Superior temporal gyrus (tissue), 1 donor: ENCODE measurements around the gene SYTL1.

Experiments
- DNase-seq: peaks from one replicate; pipeline ENCODE4 v3.0.0-alpha.2; 2016; ENCODE audit errors: extremely low spot score

Gene SYTL1

GRCh38 chr1:27318136-27318535 is 23.7 kb upstream of the SYTL1 start:
- no peak for DNase-seq

DNA sequence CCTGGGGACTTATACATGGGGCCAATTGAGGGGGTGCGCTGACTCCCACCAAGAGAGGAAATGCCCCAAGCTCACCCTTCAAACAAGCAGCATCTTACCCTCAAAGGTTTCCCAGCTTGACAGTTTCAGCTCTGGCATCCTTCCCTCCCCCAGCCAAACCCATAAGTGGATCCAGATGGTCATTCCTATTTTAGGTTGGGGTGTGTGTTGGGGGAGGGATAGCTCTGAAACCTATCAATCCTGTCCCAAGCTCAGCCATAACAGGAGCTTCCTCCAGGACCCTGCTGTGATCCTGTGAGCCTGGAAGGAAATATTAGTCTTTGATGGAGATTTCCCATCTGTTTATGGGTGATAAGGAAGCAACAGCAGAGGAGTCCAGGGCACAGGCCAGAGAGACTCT is 23.2 kb upstream of the SYTL1 start:
- DNase-seq, result no peak

DNA sequence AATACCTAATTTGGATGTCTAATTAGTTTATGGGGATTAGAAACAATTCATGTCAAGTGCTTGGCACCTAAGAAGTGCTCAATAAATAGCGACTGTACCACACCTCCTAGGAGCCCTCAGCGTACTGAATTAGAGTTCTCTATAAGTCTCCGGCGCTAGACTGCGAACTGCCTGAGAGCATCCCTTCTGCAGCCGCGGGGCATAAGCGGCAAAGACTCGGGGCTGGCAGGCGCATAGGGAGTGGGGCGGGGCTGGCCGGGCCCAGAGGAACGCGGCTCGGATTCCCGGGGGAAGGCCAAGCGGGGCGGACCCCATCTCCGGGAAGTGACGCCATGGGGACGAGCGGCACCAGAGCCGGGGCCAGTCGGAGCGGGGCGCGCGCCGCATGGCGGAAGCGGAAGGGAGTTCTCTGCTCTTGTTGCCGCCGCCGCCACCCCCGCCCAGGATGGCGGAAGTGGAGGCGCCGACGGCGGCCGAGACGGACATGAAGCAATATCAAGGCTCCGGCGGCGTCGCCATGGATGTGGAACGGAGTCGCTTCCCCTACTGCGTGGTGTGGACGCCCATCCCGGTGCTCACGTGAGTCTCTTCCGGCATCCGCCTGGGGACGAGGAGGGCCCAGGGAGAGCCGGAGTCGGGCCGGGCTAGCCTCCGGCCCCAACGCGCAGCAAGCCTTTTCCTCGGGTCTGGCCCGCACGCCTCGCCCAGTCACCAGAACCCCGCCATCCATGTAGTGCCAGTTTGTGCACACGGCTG is 19.8 kb upstream of the SYTL1 start, which contains the start of gene TMEM222:
Gene TMEM222 (plus strand): TSS at position 351 of the 756 bp plus-strand sequence. CDS start 35 bp downstream, at position 386.
- DNase-seq, result peak; percentile 98

DNA sequence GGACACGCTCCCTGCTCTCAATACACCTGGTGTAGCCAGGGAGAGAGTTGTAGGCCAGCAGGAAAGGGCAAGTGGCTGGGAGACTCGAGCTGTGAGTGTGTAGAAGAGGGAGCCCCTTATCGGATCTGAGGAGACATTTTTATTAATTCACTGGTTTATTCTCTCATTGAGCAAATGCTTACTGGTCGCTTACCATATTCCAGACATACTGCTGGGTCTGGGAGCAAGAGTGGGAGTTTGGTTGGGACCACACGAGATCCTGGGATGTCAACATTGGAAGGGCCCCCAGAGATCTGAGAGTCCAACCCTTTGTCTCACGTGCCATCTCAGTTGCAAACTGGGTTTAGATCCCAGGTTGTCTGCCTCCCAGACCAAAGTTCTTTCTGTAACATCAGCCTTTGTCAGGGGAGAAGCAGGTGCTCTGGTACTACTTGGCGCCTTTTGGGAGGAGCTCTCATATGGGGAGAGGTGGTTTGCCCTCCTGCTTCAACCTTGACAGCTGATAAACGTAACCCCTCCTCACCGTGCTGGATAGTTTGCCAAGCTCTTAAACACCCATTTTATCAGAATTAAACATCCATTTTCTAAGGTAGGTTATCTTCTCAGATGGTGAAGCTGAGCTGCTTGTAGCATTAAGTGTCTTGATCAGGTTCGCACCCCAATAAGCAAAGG is 19.1 kb upstream of the SYTL1 start:
- no peak for DNase-seq

DNA sequence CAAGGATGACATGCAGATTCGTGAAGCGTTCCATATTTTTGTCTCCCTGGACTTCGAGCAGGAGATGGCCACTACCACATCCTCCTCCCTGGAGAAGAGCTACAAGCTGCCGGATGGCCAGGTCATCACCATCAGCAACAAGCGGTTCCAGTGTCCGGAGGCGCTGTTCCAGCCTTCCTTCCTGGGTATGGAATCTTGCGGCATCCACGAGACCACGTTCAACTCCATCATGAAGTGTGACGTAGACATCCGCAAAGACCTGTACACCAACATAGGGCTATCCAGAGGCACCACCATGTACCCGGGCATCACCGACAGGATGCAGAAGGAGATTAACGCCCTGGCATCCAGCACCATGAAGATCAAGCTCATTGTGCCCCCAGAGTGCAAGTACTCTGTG is 16.5 kb upstream of the SYTL1 start:
- no peak for DNase-seq

- no peak for DNase-seq
These were observed 13.9 kb upstream of the SYTL1 start for GRCh38 chr1:27327964-27328363.

DNA sequence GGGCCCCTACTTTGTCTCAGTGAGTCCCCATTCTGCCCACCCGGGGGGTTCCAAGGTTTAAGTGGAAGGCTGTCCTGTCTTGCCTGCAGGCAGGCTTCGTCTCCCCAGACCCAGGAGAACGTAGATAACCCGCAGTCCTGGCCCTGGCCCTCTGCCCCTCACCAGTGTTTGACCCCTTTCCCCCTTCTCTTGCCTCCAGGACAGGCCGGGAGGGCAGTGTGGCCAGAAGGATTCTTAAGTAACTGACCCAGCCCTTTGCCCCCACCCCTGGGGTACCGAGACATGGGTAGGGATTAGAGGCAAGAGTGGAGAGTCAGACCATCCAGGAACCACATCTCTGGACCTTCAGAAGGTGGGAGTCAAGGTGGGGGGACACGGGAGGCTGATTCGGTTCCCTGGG is 11.0 kb upstream of the SYTL1 start:
- no peak for DNase-seq

DNA sequence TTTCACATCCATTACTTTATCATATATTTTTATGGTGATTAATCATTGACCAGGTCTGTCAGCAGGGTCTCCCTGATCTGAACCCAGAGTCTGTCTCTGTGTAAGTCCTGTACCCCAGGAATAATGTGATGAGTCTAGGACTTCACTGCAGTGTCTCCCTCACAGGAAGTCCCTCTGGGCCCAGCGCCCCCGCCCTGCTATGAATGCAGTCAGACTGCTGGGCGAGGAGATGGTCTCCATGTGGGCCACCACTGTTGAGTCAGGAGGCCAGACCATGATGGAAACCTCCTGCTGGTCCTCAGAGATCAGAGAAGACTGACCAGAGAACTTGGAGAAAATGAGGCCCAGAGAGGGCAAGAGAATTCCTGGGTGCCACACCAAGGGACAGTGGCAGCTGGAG is 10.4 kb upstream of the SYTL1 start:
- no peak for DNase-seq

GRCh38 chr1:27331922-27332321 is 9.9 kb upstream of the SYTL1 start:
- no peak for DNase-seq

DNA sequence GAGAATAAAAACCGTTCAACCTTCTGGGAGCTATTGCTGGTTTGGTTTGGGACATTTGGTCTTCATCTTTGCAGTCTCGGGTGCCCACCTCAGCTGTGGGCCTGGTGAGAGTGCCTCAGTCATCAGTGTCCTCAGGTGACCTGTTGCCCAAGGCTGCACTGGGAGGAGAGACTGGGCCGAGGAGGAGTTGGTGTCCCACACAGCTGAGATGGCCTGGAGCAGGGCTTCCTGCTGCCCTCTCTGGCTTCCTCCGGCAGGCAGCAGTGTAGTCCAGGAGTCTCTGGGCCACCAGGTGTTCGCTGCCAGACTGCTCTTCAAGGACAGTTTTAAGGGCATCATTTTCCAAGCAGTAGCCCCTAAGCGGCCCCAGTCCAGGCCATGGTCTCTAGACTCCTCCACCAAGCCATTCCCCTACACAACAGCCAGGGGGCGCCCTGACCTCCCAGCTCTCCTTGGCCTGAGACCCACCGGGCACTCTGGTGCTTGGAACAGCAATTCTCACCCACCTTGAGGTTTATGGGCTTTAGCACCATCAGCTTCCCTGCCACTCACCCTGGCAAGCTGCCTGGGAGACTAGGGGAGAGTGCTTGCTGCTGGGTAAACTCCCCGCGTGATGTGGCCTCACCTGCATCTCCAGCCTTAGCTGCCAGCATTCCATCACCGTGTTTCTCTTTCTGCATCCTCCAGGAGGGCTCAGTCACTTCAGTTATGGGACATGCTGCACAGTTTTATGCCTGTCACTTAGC is 9.1 kb upstream of the SYTL1 start:
- peak; percentile 56 for DNase-seq

DNA sequence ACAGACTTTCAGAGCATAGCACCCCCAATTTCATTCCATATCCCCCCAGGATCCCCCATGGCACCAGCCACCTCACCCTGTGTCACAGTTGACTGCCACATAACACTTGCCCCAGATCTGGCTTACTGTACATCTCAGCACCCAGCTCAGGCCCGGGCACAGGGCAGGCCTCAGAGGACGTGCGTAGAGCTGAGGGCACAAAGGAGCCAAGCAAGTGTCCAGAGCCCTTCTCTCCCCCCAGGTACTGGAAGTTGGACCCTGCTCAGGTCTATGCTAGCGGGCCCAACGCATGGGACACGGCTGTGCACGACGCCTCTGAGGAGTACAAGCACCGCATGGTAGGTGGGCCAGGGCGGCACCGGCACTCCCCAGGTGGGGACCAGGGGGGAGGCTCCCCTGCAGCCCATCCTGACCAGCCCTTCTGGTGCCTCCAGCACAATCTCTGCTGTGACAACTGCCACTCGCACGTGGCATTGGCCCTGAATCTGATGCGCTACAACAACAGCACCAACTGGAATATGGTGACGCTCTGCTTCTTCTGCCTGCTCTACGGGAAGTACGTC is 8.0 kb upstream of the SYTL1 start:
- DNase-seq, result no peak

- DNase-seq, result no peak
These were observed 6.1 kb upstream of the SYTL1 start for GRCh38 chr1:27335506-27336422.

DNA sequence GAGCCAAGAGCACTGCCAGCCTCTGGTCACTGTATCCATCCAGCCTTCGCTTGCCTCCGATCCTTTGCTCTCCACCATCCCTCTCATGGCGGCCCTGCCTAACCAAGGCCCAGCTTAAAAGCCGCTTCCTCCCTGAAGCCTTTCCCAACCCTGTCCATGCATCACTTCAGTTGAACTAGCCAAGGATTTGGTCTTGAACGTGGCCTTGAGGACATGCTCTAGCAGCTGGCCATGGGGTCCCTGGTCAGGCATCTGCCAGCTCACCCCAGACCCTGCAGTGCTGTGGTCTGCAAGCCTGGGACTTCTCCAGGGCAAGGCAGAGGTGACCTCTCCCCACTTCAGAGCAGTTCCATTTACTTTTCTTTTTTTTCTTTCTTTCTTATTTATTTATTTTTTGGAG is 5.1 kb upstream of the SYTL1 start:
- no peak for DNase-seq

- no peak for DNase-seq
These were observed 3.1 kb upstream of the SYTL1 start for GRCh38 chr1:27338751-27339150.

DNA sequence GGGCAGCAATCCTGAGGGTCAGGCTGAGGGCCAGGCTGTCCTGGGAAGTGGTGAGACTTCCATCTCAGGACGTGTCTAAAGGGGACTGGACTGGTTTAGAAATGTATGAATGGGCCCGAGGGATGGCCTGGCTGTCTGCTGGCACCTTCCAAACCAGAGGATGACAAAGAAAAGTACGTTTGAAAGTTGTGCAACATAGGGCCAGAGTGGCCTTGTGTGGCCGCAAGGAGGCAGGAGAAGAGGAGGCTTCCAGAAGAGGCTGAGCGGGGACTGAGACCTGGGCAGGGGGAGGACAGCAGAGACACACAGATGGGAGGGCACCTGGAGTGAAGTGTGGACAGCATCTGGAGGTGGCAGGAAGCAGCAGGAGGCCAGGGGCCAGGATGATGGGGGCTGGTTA is 2.6 kb upstream of the SYTL1 start:
- no peak for DNase-seq

DNA sequence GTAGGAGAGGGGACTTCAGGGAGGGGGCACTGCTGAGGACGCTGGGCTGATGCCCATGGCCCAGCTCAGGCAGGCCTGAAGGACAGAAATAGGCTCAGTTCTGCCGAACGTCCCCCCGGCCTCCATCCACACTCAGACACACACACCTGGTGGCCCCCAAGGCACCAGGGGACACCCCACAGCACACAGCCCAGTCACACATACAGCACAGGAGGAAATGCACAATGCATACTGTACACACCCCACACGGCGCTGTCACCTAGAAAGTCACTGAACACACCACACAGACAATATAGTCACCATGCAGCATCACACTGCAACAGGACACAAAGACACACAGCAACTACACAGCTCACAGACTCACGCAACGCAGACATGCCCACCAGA is 562 bp downstream of the SYTL1 start:
- no peak for DNase-seq

DNA sequence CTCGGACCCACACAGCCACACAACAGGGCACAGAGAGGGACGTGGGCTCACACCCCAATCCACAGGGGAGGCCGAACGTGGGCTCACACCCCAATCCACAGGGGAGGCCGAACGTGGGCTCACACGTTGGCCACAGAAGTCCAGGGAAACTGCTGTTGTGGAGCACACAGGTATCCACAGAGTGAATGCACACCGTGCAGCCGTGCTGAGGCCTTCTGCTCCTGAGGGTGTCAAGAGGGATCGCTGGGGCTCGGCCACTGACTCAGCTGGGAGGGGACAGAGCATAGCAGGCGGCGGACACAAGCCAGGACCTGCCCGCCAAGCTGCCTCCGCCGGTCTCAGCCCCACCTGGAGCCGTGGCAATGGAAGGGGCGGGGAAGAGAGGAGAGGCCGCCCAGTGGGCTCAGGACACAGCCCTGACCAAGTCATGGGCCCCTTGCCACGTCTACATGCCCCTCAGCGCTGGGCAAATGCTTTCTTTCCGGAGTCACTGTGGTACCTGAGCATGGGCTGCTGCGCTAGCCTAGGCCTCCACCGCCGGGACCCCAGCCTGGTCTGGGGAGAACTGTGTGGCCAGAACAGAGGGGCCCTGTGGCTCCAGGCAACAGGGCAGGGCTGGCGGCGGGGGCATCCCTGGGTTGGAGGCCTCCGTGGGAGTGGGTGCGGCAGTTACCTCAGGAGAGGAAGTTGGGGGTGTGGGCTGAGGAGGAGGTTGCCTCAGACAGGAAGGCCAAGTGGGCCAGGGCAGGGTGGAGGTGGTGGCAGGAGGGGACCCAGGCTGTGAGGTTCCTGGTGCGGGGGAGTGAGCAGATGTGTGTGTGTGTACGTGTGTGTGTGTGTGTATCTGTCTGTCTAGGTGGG is 1.2 kb downstream of the SYTL1 start:
- no peak for DNase-seq

DNA sequence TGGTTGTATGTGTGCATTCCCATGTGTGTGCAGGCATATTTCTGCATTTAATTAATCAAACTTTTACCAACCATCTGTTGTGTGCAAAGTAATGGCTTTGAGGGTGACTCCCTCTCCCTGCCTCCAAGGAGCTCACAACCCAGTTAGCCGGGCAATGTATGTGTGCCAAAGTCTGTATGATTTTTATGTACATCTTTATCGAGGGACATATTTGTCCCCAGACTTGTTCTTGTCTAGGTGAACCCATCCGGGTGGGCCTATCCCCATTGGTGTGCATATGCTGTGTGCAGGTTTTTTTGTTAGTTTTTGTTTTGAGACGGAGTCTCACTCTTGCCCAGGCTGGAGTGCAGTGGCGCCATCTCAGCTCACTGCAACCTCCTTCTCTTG is 1.8 kb downstream of the SYTL1 start:
- no peak for DNase-seq

GRCh38 chr1:27345272-27345671 is 3.5 kb downstream of the SYTL1 start:
- no peak for DNase-seq

- no peak for DNase-seq
These were observed 4.5 kb downstream of the SYTL1 start for GRCh38 chr1:27346357-27346756.
